ENCODE data around the gene NAAA. TPM values are rescaled to one million over a fixed set of nuclear protein-coding genes. Genes with fewer than 3 reads are reported as not detected.

Gene NAAA
- 10 to 100 TPM in 1 of 2 donors, 1 to 10 TPM in 1; 8.3 to 17.0 TPM for total RNA-seq

GRCh38 chr4:75940692-75941253, at the start of gene NAAA:
NAAA (minus strand) TSS chr4:75941013; CDS start chr4:75940949, 64 bp downstream.

GRCh38 chr4:75902352-75902751, 38.5 kb downstream of the NAAA start, which contains the start of gene PPEF2:
PPEF2 (minus strand) TSS chr4:75902452; CDS start chr4:75896325, 6,127 bp downstream.

Other genes starting within 250 kb of the NAAA start
- 10 to 100 TPM; 43.4 to 51.3 TPM for gene USO1, start 216.4 kb downstream of the NAAA start, total RNA-seq
- not detected for gene PPEF2, start 38.6 kb downstream of the NAAA start, total RNA-seq
- 10 to 100 TPM; 35.1 to 50.6 TPM for gene SDAD1, start 49.9 kb upstream of the NAAA start, total RNA-seq
- gene CXCL9, start 66.5 kb upstream of the NAAA start, total RNA-seq = under 1 TPM; 0.33 to 0.34 TPM
- 10 to 100 TPM in 1 of 2 donors, 1 to 10 TPM in 1; 7.7 to 10.3 TPM for gene CXCL10, start 82.5 kb upstream of the NAAA start, total RNA-seq
- gene CXCL11, start 95.1 kb upstream of the NAAA start, total RNA-seq = 1 to 10 TPM in 1 of 2 donors, under 1 TPM in 1; 0.69 to 1.7 TPM
- gene ART3, start 133.7 kb upstream of the NAAA start, total RNA-seq = 1 to 10 TPM; 2.4 to 3.3 TPM
- 10 to 100 TPM; 24.8 to 44.6 TPM for gene NUP54, start 207.4 kb upstream of the NAAA start, total RNA-seq

Data from melanocyte of skin (primary cell).